Glomerular endothelial cell (primary cell): ENCODE measurements around the gene DYSF. TPM values are rescaled to one million over a fixed set of nuclear protein-coding genes. Genes with fewer than 3 reads are reported as not detected.
A peak's percentile ranks its signal among the peaks of the same experiment; 100 is the strongest.

Experiments used
- DNase-seq: peaks from one replicate; pipeline ENCODE4 v3.0.0-alpha.2; 2011; ENCODE audit warnings: low read depth, low spot score; ENCODE audit errors: extremely low read depth
- total RNA-seq: library from RNA; depleted of rRNA; stranded (reverse); fragments of >200 nt; gene quantifications from 2 replicates; pipeline ENCODE4 v1.2.3, GENCODE V29; 2015

DYSF gene
- total RNA-seq, 1 donor from 2014 or later, result 300 TPM

DNA sequence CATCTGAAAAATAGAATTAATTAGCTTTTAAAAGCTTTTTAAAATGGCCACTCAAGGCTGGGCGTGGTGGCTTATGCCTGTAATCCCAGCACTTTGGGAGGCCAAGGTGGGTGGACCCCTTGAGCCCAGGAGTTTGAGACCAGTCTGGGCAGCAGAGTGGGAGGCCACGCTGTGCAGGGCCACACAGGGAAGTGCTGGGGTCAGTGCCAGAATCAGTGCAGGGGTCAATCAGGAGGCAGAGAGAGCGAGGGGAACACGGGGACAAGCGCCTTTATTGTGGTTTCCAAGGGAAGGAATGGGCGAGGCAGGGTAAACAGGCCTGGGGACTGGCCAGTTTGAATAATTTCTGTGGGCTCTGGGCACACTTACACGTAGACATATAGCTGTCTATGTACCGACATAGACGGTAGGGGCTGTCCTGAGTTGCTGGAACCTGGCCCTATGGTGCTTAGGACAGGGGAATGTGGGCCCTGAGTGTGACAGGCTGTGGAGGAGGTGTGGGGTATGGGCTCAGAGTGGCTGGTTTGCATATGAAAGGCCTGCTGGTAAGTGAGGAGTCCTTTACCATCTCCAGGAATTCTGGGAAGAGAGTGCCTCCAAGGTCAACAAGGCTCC is 42.9 kb downstream of the DYSF start:
- DNase-seq, result no peak

GRCh38 chr2:71498261-71498701 is 44.9 kb downstream of the DYSF start:
- DNase-seq, result peak; percentile 75

DNA sequence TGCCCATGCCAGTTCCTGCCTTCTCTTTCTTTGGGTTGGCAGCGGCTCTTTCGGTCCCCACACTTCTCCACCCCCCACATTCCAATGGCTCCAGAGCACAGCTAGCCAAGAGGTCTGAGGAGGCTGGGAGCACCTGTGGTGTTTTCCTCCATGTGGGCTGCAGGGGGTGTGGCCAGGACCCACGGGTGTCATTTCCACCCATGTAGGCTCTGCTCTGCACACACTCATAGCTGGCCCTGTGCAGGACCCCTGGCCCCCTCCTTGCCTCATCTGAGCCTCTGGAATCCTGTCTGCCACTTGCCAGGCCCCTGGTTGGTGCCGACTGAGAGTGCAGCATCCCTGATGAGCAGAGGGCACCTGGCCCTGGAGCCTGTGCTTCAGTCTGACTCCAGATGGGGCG is 46.3 kb downstream of the DYSF start:
- no peak for DNase-seq

- DNase-seq, result no peak
Measured at GRCh38 chr2:71500426-71501079, 47.2 kb downstream of the DYSF start.

DNA sequence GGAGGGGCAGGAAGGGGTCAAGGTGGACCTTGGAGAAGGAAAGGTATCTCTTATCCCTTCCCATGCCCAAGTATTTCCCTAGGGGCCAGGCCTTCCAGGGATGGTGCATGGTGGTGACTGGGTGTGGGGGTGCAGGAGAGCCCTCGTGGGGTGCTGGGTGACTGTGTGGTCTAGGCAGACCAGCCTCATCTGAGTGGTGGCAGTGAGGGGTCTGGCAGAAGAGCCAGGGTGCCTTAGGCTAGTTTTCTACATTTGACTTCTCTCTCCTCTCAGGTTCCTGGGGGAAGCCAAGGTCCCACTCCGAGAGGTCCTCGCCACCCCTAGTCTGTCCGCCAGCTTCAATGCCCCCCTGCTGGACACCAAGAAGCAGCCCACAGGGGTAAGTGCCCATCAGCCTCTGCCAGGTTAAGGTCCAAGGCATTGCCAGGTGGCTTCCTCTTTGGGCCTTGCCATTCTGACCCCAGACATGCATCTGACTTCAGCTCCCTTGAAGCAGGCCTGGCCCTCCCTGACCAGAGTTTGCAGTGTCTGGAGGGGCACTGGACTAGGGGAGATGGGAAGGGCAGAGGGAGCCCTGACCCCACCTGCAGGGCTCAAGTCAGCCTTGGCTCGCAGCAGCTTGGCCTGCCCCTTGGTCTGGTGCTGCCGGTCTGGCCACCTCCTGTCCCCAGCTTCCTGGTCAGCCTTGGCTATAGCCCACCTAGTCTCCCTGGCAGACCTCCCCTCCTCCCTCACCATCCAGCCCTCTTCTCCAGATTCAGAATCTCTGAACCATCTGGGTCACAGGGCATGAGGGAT is 49.8 kb downstream of the DYSF start:
- DNase-seq, result no peak

DNA sequence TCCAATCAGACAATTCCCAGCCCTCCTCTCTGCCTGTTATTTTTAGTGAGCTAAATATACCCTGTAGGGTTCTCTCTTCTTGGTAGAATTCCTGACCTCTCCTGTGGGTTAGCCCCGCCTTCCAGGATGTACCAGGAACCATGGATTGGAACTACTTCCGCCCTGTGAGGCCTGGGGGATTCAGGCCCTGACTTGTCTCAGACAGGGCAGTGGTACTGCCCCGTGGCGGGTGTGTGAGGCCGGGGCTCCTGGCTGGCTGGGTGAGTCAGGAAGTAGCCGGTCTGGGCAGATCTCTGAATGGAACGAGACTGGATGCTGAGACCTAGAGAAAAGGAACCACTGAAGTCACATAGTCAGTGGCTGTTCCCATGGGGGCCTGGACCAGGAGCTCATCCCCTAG is 50.5 kb downstream of the DYSF start:
- DNase-seq, result no peak

- DNase-seq, result no peak
Measured at GRCh38 chr2:71504611-71505010, 51.2 kb downstream of the DYSF start.

GRCh38 chr2:71505086-71505769 is 51.9 kb downstream of the DYSF start:
- DNase-seq, result no peak

- DNase-seq, result no peak
Measured at GRCh38 chr2:71505770-71506140, 52.4 kb downstream of the DYSF start.

DNA sequence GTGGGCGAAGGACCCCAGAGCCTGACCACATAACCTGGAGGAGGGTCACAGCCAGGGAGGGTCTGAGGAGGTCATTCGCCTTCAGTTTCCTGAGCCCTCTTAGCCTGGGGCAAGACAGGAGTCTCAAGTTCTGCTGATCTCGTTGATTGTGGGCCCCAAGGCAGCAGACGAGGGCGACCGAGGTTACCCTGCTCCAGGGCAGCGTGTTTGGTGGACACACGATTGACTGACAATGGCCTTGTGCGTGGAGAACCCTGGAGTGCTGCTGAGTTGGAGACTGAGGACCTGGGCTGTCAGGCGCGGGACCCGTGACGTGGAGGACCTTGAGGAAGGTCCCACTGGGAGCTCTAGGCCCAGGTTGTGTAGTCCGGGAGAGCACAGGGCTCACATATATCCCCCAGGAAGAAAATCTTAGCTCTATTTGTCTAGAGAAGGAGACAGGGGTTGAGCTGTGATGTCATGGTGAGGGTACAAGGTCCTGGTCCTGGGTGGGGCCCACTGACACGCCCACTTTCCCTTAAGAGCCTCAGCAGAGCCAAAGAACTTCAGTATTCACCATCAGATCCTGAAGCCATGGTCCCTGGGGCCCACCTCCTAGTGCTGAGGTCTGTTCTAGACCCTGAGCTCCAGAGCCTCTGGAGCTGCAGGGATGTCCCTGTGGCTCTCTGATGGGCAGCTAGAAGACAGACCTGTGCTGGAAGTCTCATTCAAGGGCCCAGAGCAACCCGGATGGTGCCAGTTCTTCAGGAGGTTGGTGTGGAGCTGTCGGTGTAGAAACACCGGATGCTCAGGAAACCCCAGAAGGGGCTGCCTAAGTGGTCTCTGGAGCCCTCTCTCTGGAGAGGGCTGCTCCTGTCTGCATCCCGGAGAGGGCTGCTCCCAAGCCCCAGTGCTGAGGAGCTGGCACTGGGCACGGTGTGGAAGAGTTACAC is 53.1 kb downstream of the DYSF start:
- no peak for DNase-seq

GRCh38 chr2:71507476-71507875 is 54.1 kb downstream of the DYSF start:
- no peak for DNase-seq

DNA sequence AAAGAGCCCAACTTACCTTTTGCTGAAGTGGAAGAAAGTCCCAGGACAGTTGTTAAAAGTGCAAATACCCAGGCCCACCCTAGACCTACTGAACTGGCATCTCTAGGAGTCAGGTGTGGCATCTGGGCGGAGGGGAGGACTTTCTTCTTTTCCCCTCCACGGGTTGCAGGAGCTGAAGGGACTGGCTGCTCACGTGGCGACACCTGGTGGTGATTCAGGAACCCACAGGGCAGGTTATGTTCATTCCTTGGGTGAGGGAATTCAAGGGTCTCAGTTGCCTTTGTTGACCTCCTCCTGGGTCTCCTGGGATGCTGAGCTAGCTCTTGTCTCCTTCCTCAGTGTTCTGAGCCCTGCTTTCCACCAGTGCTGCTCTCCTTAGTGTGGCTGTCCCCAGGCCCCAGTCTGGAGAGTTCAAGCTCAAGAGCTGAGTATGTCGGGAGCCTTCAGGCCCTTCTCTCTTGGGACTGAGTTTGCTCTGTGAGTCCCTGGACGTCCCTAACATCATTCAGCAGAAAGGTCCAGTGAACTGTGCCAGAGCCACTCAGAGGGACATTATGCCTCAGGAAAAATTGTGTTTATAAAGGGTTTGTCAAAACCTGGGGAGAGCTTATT is 56.9 kb downstream of the DYSF start:
- no peak for DNase-seq

GRCh38 chr2:71510938-71511337 is 57.6 kb downstream of the DYSF start:
- DNase-seq, result no peak

DNA sequence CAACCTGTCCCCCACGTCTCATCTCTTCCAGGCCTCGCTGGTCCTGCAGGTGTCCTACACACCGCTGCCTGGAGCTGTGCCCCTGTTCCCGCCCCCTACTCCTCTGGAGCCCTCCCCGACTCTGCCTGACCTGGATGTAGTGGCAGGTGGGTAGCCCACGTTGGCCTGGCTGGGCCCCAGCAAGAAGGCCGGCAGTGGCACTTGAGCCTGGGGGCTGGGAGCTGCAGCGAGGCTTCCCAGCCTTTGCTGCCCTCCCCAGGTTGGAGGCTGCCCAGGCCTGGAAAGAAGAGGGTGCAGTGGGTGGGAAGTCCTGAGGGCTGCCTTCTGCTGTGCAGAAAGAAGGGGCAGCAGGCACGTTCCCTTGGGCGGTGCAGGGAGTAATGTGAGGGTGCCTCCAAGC is 58.4 kb downstream of the DYSF start:
- DNase-seq, result no peak

- DNase-seq, result no peak
Measured at GRCh38 chr2:71512386-71512785, 59.0 kb downstream of the DYSF start.

DNA sequence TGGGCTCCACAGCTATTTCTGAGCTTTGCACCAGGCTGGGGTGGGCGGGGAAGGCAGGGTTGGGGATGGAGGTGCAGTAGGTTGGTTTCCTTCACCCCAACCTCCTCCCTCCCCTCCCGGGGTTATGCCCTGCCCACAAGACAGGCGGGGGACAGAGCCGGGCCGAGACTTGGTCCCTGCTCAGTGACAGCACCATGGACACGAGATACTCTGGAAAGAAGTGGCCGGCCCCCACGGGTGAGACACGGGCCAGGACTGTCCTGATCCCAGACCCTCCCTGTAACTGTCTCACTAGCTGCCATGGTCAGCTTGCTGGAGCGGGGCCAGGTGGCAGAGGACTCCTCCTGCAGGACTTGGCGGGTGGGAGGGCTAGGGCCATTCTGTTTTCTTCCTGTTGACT is 59.7 kb downstream of the DYSF start:
- DNase-seq, result no peak

- no peak for DNase-seq
Measured at GRCh38 chr2:71513721-71514120, 60.4 kb downstream of the DYSF start.

DNA sequence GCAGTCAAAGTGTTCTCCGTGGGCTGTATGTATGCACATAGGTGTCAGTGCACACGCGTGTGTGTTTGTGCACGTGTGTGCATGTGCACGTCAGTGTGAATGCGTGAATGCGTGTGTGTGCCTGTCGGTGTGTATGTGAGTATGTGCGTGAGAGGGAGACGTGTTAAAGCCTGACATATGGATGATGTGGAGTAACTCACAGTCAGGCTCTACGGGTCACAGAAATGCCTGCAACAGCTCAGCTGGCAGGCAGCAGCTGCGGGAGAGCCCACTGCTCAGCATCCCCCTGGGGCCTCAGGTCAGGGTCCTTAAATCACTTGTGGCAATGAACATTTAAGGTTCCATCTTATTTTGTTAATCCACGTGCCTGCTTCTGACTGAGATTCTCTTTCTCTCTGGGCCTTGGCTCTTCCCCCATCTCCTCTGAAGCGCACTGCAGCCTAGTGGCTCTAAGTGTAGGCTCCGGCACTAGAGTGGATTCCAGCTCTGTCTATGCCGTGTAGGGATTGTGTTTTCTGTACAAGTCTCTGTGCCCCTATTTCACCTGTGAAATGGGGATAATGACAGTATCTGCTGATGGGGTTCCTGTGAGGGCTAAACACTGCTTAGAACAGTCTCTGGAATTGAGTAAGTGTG is 63.0 kb downstream of the DYSF start:
- no peak for DNase-seq

GRCh38 chr2:71517851-71518250 is 64.5 kb downstream of the DYSF start:
- DNase-seq, result no peak
